HepG2 (cell line): Measurements from ENCODE around the gene DPT. TPM values are rescaled to one million over a fixed set of nuclear protein-coding genes. Genes with fewer than 3 reads are reported as not detected.

Experiments used
- BORCS8-MEF2B ChIP-seq: sonication (generic); formaldehyde crosslinking; IDR thresholded peaks from 2 replicates; pipeline ENCODE4 v1.8.0; 2022; ENCODE audit warnings: mild to moderate bottlenecking, missing genetic modification reagents
- CENPT ChIP-seq: sonication (generic); formaldehyde crosslinking; IDR thresholded peaks from 2 replicates; pipeline ENCODE4 v1.8.0; 2022; ENCODE audit warnings: low read depth, mild to moderate bottlenecking, moderate library complexity, missing genetic modification reagents
- DZIP1 ChIP-seq: sonication (generic); formaldehyde crosslinking; IDR thresholded peaks from 2 replicates; pipeline ENCODE4 v1.5.0; 2020; ENCODE audit warnings: mild to moderate bottlenecking, missing genetic modification reagents
- HDAC2 ChIP-seq: sonication (generic); formaldehyde crosslinking; IDR thresholded peaks from 2 replicates; pipeline ENCODE4 v1.4.0; 2020; ENCODE audit warnings: missing genetic modification reagents
- HNF4A ChIP-seq: sonication (generic); formaldehyde crosslinking; IDR thresholded peaks from 2 replicates; pipeline ENCODE4 v1.4.0; 2020; ENCODE audit warnings: missing genetic modification reagents
- IRF9 ChIP-seq: sonication (generic); formaldehyde crosslinking; IDR thresholded peaks from 2 replicates; pipeline ENCODE4 v1.8.0; 2022; ENCODE audit warnings: missing genetic modification reagents, mild to moderate bottlenecking, borderline replicate concordance
- KMT2A ChIP-seq: sonication (generic); formaldehyde crosslinking; IDR thresholded peaks from 2 replicates; pipeline ENCODE4 v1.4.0; 2020; ENCODE audit warnings: missing genetic modification reagents
- LRRFIP1 ChIP-seq: sonication (generic); formaldehyde crosslinking; conservative IDR thresholded peaks from 2 replicates; pipeline ENCODE4 v1.4.0; 2020; ENCODE audit warnings: missing genetic modification reagents
- MIER3 ChIP-seq: IDR thresholded peaks from 2 replicates; pipeline ENCODE4 v1.6.1; 2016; ENCODE audit warnings: missing compliant biosample characterization, borderline replicate concordance
- NFE2 ChIP-seq: sonication (generic); formaldehyde crosslinking; IDR thresholded peaks from 2 replicates; pipeline ENCODE4 v1.4.0; 2020; ENCODE audit warnings: missing genetic modification reagents
- NFIB ChIP-seq: sonication (generic); formaldehyde crosslinking; IDR thresholded peaks from 2 replicates; pipeline ENCODE4 v1.9.0; 2021; ENCODE audit warnings: missing genetic modification reagents, mild to moderate bottlenecking, borderline replicate concordance
- PHB2 ChIP-seq: fragments of 450-650 bp; IDR thresholded peaks from 2 replicates; pipeline ENCODE4 v1.6.1; 2018; ENCODE audit not compliant: partially characterized antibody
- POGZ ChIP-seq: sonication (generic); formaldehyde crosslinking; IDR thresholded peaks from 2 replicates; pipeline ENCODE4 v1.4.0; 2020; ENCODE audit warnings: mild to moderate bottlenecking, missing genetic modification reagents
- RORA ChIP-seq: sonication (generic); formaldehyde crosslinking; IDR thresholded peaks from 2 replicates; pipeline ENCODE4 v1.5.0; 2020; ENCODE audit warnings: mild to moderate bottlenecking, missing genetic modification reagents, moderate library complexity
- SNRNP70 ChIP-seq: fragments of 200-400 bp; formaldehyde crosslinking; IDR thresholded peaks from 2 replicates; pipeline ENCODE4 v1.6.1; 2017; ENCODE audit warnings: mild to moderate bottlenecking, low read depth, low read length, moderate library complexity
- SRF ChIP-seq: IDR thresholded peaks from 2 replicates; pipeline ENCODE4 v1.6.1; 2011; ENCODE audit warnings: mild to moderate bottlenecking, low read depth, low read length, moderate library complexity
- TEF ChIP-seq: sonication (generic); formaldehyde crosslinking; IDR thresholded peaks from 2 replicates; pipeline ENCODE4 v1.5.0; 2020; ENCODE audit warnings: missing genetic modification reagents
- TFAP4 ChIP-seq: sonication (generic); IDR thresholded peaks from 2 replicates; pipeline ENCODE4 v1.6.1; 2016; ENCODE audit warnings: low read depth, borderline replicate concordance
- U2AF1 ChIP-seq: fragments of 200-400 bp; formaldehyde crosslinking; optimal IDR thresholded peaks from 2 replicates; pipeline ENCODE3; 2017; ENCODE audit warnings: mild to moderate bottlenecking, low read depth, low read length
- ZMYM2 ChIP-seq: sonication (generic); formaldehyde crosslinking; IDR thresholded peaks from 2 replicates; pipeline ENCODE4 v1.8.0; 2022; ENCODE audit warnings: mild to moderate bottlenecking, missing genetic modification reagents
- ZNF484 ChIP-seq: sonication (generic); formaldehyde crosslinking; IDR thresholded peaks from 2 replicates; pipeline ENCODE4 v1.5.1; 2020; ENCODE audit warnings: mild to moderate bottlenecking, low read depth, missing genetic modification reagents, borderline replicate concordance
- ZNF597 ChIP-seq: sonication (generic); formaldehyde crosslinking; IDR thresholded peaks from 2 replicates; pipeline ENCODE4 v1.5.0; 2020; ENCODE audit warnings: missing genetic modification reagents
- ZNF776 ChIP-seq: sonication (generic); formaldehyde crosslinking; IDR thresholded peaks from 2 replicates; pipeline ENCODE4 v1.4.0; 2020; ENCODE audit warnings: mild to moderate bottlenecking, missing genetic modification reagents
- polyA plus RNA-seq, 8 experiments: library from polyadenylated mRNA; depleted of rRNA in 3 of 8; stranded (reverse) in 7 of 8; unstranded in 1 of 8; fragments of >200 nt; fragmentation: Illumina TruSeq in 4 of 8; extraction: Trizol in 4 of 8; gene quantifications; 2 replicates each; pipeline versions ENCODE4 v1.2.1 to v1.2.3, GENCODE V29; 2011 to 2016; ENCODE audit warnings: low read depth in 4 of 8, missing spikeins in 1 of 8, mixed read lengths in 1 of 8; ENCODE audit not compliant: insufficient read depth in 1 of 8
- total RNA-seq, 5 experiments: library from RNA; depleted of rRNA; stranded (reverse); fragments of >200 nt; fragmentation: Illumina TruSeq; extraction: Trizol; gene quantifications; 2 replicates each; pipeline ENCODE4 v1.2.3, GENCODE V29; 2016; ENCODE audit warnings: low read depth in 1 of 5

DPT gene
- total and polyA plus RNA-seq, 2 of the 13 experiments (the other 11 are each of a cell fraction or from before 2014, with no cell fraction given): 0.04 TPM; not detected in 1

GRCh38 chr1:168774241-168774640 lies 45.2 kb upstream of the DPT start (continued):
- TF ChIP-seq PHB2 (no peak), KMT2A (CRISPR knock-in tag) (no peak), RORA (no peak), U2AF1 (no peak), ZMYM2 (CRISPR knock-in tag) (no peak), LRRFIP1 (CRISPR knock-in tag) (no peak), HDAC2 (CRISPR knock-in tag) (0 out of 2 replicates have a peak, but pooled peaks have one; percentile 14), MIER3 (CRISPR knock-in tag) (no peak), ZNF484 (CRISPR knock-in tag) (no peak), TFAP4 (peak; percentile 43; the same call in 1 of the 2 replicates), SNRNP70 (no peak), SRF (no peak), POGZ (CRISPR knock-in tag) (peak; percentile 68), HNF4A (CRISPR knock-in tag) (0 out of 2 replicates have a peak, but pooled peaks have one; percentile 19), ZNF597 (CRISPR knock-in tag) (no peak), BORCS8-MEF2B (CRISPR knock-in tag) (no peak), DZIP1 (no peak), CENPT (CRISPR knock-in tag) (no peak), ZNF776 (no peak), TEF (CRISPR knock-in tag) (no peak), NFE2 (no peak), NFIB (CRISPR knock-in tag) (no peak), IRF9 (no peak)
